HL-60 (cell line): ENCODE measurements around the gene FHIT.

ENCODE experiments used
- DNase-seq, 2 experiments: peaks; one replicate each; pipeline ENCODE4 v3.0.0-alpha.2; 2010 to 2020; ENCODE audit warnings: low read depth in 1 of 2, low spot score in 1 of 2
- H3K27ac ChIP-seq: fragments of 250-450 bp; sonication (Bioruptor Pico); replicated peaks from 2 replicates; pipeline ENCODE4 v1.5.1; 2020; ENCODE audit warnings: mild to moderate bottlenecking, moderate library complexity
- H3K27me3 ChIP-seq: fragments of 250-450 bp; sonication (Bioruptor Pico); 2 replicates; pipeline ENCODE4 v1.5.1; 2021; ENCODE audit warnings: mild to moderate bottlenecking, moderate library complexity; ENCODE audit not compliant: insufficient read depth, poor library complexity, severe bottlenecking
- H3K4me3 ChIP-seq: replicated peaks from 2 replicates; pipeline ENCODE4 v1.5.1; 2011; ENCODE audit warnings: mild to moderate bottlenecking, control low read depth, low read length; ENCODE audit not compliant: insufficient read depth
- GABPA ChIP-seq: IDR thresholded peaks from 2 replicates; pipeline ENCODE4 v1.6.1; 2012; ENCODE audit warnings: low read depth
- POLR2AphosphoS5 ChIP-seq: IDR thresholded peaks from 2 replicates; pipeline ENCODE4 v1.6.1; 2012; ENCODE audit warnings: low read depth
- SPI1 ChIP-seq: IDR thresholded peaks from 2 replicates; pipeline ENCODE4 v1.6.1; 2012; ENCODE audit warnings: low read depth, mild to moderate bottlenecking, borderline replicate concordance
- TF ChIP-seq, protein P1 (sequence below): IDR thresholded peaks from 2 replicates; pipeline ENCODE4 v1.6.1; 2012; ENCODE audit warnings: low read depth; ENCODE audit not compliant: insufficient replicate concordance
- TF ChIP-seq, protein P2 (sequence below): IDR thresholded peaks from one replicate; pipeline ENCODE4 v1.5.1; 2011; ENCODE audit warnings: low read length, control low read depth, inconsistent platforms; ENCODE audit not compliant: insufficient read depth

Gene FHIT

DNA sequence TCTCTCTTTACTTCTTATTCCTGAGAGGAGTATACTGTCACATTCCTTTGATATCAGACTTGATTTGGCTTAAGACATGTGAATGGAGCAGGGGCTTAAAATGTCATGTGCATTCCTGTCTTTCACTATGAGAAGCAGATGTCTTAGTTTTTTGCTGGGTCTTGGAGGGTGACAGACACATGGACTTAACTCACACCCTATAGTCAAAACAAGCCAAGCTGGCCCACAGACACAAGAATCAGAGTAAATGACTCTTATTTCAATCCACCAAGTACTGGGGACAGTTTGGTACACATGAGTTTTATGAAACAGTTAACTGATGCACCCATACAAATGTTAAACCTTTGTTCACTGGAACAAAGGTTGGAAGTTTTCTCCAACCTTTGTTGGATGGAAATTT is 1177.3 kb downstream of the FHIT start:
- no peak for DNase-seq
- TF ChIP-seq POLR2AphosphoS5: no peak
- H3K27ac ChIP-seq: no peak overlapping the region
- no peaks in the 10 kb centered on the region for H3K27me3 ChIP-seq
- no peak overlapping the region for H3K4me3 ChIP-seq

DNA sequence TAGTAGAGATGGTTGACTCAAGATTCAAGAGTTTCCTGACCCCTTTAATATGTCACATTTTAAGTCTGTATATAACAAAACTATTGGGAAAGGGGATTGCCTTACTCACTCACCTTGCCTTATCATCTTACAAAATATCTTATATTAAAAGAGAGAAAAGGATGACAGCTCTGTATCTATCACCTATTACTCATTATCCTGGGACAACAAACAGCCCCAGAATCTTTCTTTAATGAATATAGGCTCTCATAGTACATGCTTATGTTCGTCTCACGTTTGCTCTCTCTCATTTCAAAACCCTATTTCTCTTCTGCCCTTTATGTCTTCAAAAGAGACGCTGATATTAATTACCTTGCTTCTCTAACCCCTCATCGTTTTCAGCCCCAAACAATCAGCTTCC is 1178.0 kb downstream of the FHIT start:
- TF ChIP-seq SPI1 (no peak), GABPA (no peak), POLR2AphosphoS5 (no peak)
- TF ChIP-seq, protein P1, sequence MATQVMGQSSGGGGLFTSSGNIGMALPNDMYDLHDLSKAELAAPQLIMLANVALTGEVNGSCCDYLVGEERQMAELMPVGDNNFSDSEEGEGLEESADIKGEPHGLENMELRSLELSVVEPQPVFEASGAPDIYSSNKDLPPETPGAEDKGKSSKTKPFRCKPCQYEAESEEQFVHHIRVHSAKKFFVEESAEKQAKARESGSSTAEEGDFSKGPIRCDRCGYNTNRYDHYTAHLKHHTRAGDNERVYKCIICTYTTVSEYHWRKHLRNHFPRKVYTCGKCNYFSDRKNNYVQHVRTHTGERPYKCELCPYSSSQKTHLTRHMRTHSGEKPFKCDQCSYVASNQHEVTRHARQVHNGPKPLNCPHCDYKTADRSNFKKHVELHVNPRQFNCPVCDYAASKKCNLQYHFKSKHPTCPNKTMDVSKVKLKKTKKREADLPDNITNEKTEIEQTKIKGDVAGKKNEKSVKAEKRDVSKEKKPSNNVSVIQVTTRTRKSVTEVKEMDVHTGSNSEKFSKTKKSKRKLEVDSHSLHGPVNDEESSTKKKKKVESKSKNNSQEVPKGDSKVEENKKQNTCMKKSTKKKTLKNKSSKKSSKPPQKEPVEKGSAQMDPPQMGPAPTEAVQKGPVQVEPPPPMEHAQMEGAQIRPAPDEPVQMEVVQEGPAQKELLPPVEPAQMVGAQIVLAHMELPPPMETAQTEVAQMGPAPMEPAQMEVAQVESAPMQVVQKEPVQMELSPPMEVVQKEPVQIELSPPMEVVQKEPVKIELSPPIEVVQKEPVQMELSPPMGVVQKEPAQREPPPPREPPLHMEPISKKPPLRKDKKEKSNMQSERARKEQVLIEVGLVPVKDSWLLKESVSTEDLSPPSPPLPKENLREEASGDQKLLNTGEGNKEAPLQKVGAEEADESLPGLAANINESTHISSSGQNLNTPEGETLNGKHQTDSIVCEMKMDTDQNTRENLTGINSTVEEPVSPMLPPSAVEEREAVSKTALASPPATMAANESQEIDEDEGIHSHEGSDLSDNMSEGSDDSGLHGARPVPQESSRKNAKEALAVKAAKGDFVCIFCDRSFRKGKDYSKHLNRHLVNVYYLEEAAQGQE: no peak
- TF ChIP-seq, protein P2, sequence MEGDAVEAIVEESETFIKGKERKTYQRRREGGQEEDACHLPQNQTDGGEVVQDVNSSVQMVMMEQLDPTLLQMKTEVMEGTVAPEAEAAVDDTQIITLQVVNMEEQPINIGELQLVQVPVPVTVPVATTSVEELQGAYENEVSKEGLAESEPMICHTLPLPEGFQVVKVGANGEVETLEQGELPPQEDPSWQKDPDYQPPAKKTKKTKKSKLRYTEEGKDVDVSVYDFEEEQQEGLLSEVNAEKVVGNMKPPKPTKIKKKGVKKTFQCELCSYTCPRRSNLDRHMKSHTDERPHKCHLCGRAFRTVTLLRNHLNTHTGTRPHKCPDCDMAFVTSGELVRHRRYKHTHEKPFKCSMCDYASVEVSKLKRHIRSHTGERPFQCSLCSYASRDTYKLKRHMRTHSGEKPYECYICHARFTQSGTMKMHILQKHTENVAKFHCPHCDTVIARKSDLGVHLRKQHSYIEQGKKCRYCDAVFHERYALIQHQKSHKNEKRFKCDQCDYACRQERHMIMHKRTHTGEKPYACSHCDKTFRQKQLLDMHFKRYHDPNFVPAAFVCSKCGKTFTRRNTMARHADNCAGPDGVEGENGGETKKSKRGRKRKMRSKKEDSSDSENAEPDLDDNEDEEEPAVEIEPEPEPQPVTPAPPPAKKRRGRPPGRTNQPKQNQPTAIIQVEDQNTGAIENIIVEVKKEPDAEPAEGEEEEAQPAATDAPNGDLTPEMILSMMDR: no peak
- Histone ChIP-seq H3K27ac (no peak overlapping the region), H3K4me3 (no peak overlapping the region), H3K27me3 (no peaks in the 10 kb centered on the region)
- DNase-seq: no peak

DNA sequence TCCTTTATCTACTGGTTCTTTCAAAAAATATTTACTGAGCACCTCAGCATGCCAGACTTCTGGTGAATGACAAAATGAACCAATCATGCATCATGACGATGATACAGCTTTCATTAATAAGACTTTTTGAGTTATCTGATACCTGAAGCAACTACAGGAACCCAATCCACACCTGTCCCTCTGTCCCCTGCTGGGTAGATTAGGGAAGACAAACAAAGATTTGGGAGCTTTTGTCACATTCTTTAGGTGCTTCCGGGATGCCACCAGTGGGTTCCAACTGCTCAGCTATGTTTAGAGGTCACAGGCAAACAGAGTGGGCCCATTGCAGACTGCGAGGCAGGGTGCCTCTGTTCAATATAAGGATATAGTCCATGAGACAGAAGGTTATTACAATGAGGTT is 1180.9 kb downstream of the FHIT start:
- Histone ChIP-seq H3K27me3 (no peaks in the 10 kb centered on the region), H3K4me3 (no peak overlapping the region), H3K27ac (no peak overlapping the region)
- TF ChIP-seq, protein P1: no peak
- TF ChIP-seq SPI1 (no peak), POLR2AphosphoS5 (no peak), GABPA (no peak)
- TF ChIP-seq, protein P2: no peak
- no peak for DNase-seq

DNA sequence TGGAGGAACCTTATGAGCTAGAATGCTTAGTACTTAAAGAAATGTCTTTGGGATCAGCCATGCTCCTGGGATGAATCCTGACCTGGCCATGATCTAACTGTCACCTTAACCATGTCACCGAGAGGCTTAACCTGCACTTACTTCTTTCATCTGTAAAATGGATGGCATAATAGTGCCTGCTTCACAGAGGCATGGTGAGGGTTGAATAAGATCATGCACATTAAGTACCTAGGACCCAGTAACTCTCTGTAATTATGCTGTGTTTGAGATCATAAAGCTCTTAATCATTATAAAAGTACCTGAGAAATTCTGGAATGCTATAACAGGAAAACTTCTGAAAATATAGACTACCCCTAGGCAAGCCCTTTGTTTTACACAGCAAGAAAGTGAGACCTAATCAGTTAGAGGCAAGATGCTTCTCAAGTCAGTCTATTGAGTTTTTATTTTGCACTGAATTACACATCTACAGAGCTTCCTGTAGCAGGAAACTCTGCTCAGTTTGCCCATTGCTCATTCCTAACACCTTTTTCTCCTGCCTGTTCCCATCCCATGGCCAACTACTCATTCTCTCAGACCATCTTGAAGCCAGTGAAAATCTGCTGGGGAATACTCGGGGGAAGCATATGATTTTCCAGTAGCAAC is 1185.9 kb downstream of the FHIT start:
- DNase-seq: no peak
- Histone ChIP-seq H3K27me3 (no peaks in the 10 kb centered on the region), H3K4me3 (no peak overlapping the region), H3K27ac (no peak overlapping the region)
- TF ChIP-seq POLR2AphosphoS5: no peak
- TF ChIP-seq GABPA: no peak
- no peak for TF ChIP-seq SPI1
- TF ChIP-seq, protein P1: no peak
- TF ChIP-seq, protein P2: no peak
